Type B pancreatic cell (in vitro differentiated cells): ENCODE measurements around the gene TIMP2. TPM values are rescaled to one million over a fixed set of nuclear protein-coding genes. Genes with fewer than 3 reads are reported as not detected.

Experiments
- DNase-seq: peaks from one replicate; pipeline ENCODE4 v3.0.0; 2021; ENCODE audit warnings: mixed read lengths; ENCODE audit not compliant: unreplicated experiment; ENCODE audit errors: extremely low spot score
- H3K27ac Mint-ChIP-seq: 2 replicates; pipeline ENCODE4 v1.8.0; 2021; ENCODE audit warnings: mild to moderate bottlenecking, mixed read lengths
- H3K27me3 Mint-ChIP-seq: 2 replicates; pipeline ENCODE4 v1.8.0; 2021; ENCODE audit warnings: mixed read lengths
- H3K36me3 Mint-ChIP-seq: 2 replicates; pipeline ENCODE4 v1.8.0; 2021; ENCODE audit warnings: mixed read lengths
- H3K4me1 Mint-ChIP-seq: one replicate; pipeline ENCODE4 v1.8.0; 2021; ENCODE audit warnings: mixed read lengths; ENCODE audit not compliant: unreplicated experiment
- H3K4me3 Mint-ChIP-seq: 2 replicates; pipeline ENCODE4 v1.8.0; 2021; ENCODE audit warnings: mild to moderate bottlenecking, mixed read lengths
- H3K9me3 Mint-ChIP-seq: 2 replicates; pipeline ENCODE4 v1.8.0; 2021; ENCODE audit warnings: mixed read lengths
- CTCF ChIP-seq: fragments of 200-600 bp; sonication (generic); conservative IDR thresholded peaks from 2 replicates; pipeline ENCODE4 v1.5.0; 2021; ENCODE audit warnings: antibody characterized with exemption, mild to moderate bottlenecking
- total RNA-seq: library from RNA; stranded (reverse); gene quantifications from 2 replicates; pipeline ENCODE4 v1.2.1, GENCODE V29; 2021; ENCODE audit warnings: low replicate concordance

The TIMP2 gene
- total RNA-seq, 1 donor from 2014 or later: 125 TPM

- H3K4me3 Mint-ChIP-seq: no peak overlapping the region
- no peaks in the 10 kb centered on the region for H3K27me3 Mint-ChIP-seq
- no peaks in the 10 kb centered on the region for H3K9me3 Mint-ChIP-seq
- H3K27ac Mint-ChIP-seq: no peak overlapping the region
- H3K4me1 Mint-ChIP-seq: no peaks in the 10 kb centered on the region
- no peak for DNase-seq
- H3K36me3 Mint-ChIP-seq: peaks cover 35% of the 10 kb centered on the region
- TF ChIP-seq CTCF: no peak
Measured at GRCh38 chr17:78826421-78826820, 98.8 kb downstream of the TIMP2 start.

GRCh38 chr17:78825696-78826095 lies 99.5 kb downstream of the TIMP2 start:
- Mint-ChIP-seq H3K36me3 (peaks cover 35% of the 10 kb centered on the region), H3K27ac (no peak overlapping the region), H3K27me3 (no peaks in the 10 kb centered on the region), H3K9me3 (no peaks in the 10 kb centered on the region), H3K4me1 (no peaks in the 10 kb centered on the region), H3K4me3 (no peak overlapping the region)
- DNase-seq: no peak
- TF ChIP-seq CTCF: no peak

- DNase-seq: no peak
- Mint-ChIP-seq H3K27ac (no peak overlapping the region), H3K4me1 (no peaks in the 10 kb centered on the region), H3K36me3 (peaks cover 29% of the 10 kb centered on the region), H3K27me3 (no peaks in the 10 kb centered on the region), H3K9me3 (no peaks in the 10 kb centered on the region), H3K4me3 (no peak overlapping the region)
- no peak for TF ChIP-seq CTCF
Measured at GRCh38 chr17:78824240-78824639, 100.9 kb downstream of the TIMP2 start.

- Mint-ChIP-seq H3K27me3 (no peaks in the 10 kb centered on the region), H3K36me3 (peaks cover 35% of the 10 kb centered on the region), H3K27ac (peak overlapping the region; percentile 26), H3K4me3 (no peak overlapping the region), H3K9me3 (no peaks in the 10 kb centered on the region), H3K4me1 (no peaks in the 10 kb centered on the region)
- no peak for DNase-seq
- TF ChIP-seq CTCF: no peak
Measured at GRCh38 chr17:78823282-78824046, 101.7 kb downstream of the TIMP2 start.

- no peaks in the 10 kb centered on the region for H3K4me1 Mint-ChIP-seq
- TF ChIP-seq CTCF: no peak
- no peak overlapping the region for H3K4me3 Mint-ChIP-seq
- H3K36me3 Mint-ChIP-seq: peaks cover 29% of the 10 kb centered on the region
- no peak overlapping the region for H3K27ac Mint-ChIP-seq
- H3K9me3 Mint-ChIP-seq: no peaks in the 10 kb centered on the region
- DNase-seq: no peak
- H3K27me3 Mint-ChIP-seq: no peaks in the 10 kb centered on the region
Measured at GRCh38 chr17:78822552-78822951, 102.6 kb downstream of the TIMP2 start.
